ENCODE measurements around the gene AMPD2.

The AMPD2 gene

DNA sequence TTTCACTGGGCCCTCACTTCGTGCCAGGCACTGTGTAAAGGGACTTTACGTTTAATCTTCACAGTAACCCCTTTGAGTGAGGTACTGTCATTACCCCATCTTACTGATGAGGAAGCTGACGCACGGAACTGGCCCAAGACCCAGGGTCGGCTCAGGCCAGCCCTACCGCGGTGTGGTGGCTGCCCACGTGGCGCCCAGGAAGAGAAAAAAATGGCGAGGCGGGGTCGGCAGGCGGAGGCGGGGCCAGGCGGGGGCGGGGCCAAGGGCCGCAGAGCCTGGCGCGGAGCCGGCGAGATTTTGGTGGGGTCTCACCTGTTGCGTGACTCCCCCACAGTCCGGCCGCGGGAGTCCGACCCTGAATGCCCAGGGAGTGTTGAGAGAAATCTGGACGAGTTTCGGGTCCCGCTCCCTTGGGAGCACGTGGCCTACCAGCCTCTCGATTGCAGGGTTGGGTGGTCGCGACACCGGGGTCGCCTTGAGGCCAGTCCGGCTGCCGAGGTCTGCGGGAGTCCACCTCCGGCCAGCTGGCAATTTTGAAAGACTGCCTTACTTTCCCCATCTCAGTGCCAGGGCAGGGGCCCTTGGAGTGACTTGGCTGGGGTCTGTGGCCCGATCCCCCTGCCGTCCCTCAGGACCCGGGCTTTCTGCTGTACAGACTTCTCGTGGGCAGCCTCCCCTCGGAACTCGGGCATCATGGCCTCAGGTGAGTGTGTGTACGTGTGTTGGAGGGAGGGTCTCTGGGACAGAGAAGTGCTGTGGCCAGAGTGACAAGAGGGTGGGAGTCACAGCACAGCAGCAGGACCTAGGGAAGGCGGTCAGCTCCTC, at the start of gene AMPD2, which contains the start of gene GNAT2:
TSS of gene AMPD2 (plus strand) at position 262 of the 825 bp plus-strand sequence. CDS start 1,339 bp downstream, outside the sequence.
TSS of gene GNAT2 (minus strand) at position 41 of the 825 bp plus-strand sequence. CDS start 6,746 bp downstream, outside the sequence.
- H3K4me1 Mint-ChIP-seq (ENCODE audit: low read depth): peaks cover 61% of the 10 kb centered on the region
- H3K27me3 Mint-ChIP-seq: no peaks in the 10 kb centered on the region
- H3K4me3 Mint-ChIP-seq: peak within 1 kb of the TSS; percentile 98
- H3K36me3 Mint-ChIP-seq: no peaks in the 10 kb centered on the region
- no peaks in the 10 kb centered on the region for H3K9me3 Mint-ChIP-seq (ENCODE audit: low read depth)
- peak within 1 kb of the TSS; percentile 98 for H3K27ac Mint-ChIP-seq

DNA sequence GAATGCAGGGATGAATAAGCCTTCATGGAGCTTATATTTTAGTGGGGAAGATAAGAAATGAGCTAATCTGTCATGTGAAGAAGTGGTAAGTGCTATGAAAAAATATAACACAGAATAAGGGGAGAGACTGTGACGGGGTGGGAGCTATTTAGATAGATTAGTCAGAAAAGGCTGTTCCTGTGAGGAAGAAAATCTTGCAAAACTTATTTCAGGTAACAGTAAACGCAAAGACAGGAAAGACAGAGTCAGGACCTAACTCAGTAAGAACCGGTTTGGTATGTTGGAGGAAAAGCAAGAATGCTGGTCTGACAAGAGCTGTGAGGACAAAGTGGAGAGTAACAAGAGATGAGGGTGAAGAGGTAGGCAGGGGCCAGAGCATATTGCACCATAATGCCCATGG, 49.2 kb upstream of the AMPD2 start:
- Mint-ChIP-seq H3K9me3 (ENCODE audit: low read depth) (no peaks in the 10 kb centered on the region), H3K4me3 (no peak overlapping the region)

DNA sequence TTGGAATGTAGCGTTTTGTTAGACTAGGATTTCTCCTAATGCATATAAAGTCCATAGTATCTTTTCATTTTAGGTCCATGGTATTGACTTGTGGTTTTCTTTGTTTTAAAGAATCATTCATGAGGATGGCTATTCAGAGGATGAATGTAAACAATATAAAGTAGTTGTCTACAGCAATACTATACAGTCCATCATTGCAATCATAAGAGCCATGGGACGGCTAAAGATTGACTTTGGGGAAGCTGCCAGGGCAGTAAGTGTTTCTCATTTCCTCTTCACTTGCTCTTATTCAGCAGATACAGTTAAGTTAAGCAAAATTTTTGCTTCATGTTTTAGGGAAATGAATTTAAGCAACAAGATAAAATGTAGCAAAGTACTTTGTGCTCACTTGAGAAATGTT, 45.9 kb upstream of the AMPD2 start:
- H3K36me3 Mint-ChIP-seq: peaks cover 3% of the 10 kb centered on the region
- H3K27me3 Mint-ChIP-seq: no peaks in the 10 kb centered on the region
- H3K27ac Mint-ChIP-seq: no peak overlapping the region
- no peaks in the 10 kb centered on the region for H3K9me3 Mint-ChIP-seq (ENCODE audit: low read depth)
- peaks cover 13% of the 10 kb centered on the region for H3K4me1 Mint-ChIP-seq (ENCODE audit: low read depth)
- no peak overlapping the region for H3K4me3 Mint-ChIP-seq

More for the DNA sequence above, 49.2 kb upstream of the AMPD2 start:
- peaks cover 37% of the 10 kb centered on the region for H3K4me1 Mint-ChIP-seq (ENCODE audit: low read depth)
- H3K36me3 Mint-ChIP-seq: no peaks in the 10 kb centered on the region
- no peaks in the 10 kb centered on the region for H3K27me3 Mint-ChIP-seq
- H3K27ac Mint-ChIP-seq: no peak overlapping the region

DNA sequence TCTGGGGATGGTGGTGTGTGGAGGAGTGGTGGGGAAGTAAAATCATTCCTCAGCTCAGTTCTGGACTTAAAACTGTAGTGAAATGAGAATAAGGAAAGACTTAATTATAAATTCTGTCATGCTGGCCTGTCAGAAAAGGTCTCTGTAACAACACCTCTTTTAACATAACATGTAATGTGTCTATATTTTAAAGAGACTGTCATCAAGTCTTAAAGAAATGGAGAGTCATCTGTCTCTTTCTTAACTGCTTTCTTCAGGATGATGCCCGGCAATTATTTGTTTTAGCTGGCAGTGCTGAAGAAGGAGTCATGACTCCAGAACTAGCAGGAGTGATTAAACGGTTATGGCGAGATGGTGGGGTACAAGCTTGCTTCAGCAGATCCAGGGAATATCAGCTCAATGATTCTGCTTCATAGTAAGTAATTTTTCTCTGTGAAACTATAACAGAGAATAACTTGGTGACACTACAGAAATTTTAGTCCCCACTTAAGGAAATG, 40.6 kb upstream of the AMPD2 start:
- peaks cover 2% of the 10 kb centered on the region for H3K4me1 Mint-ChIP-seq (ENCODE audit: low read depth)
- H3K36me3 Mint-ChIP-seq: peaks cover 11% of the 10 kb centered on the region
- no peaks in the 10 kb centered on the region for H3K9me3 Mint-ChIP-seq (ENCODE audit: low read depth)
- H3K27me3 Mint-ChIP-seq: no peaks in the 10 kb centered on the region
- no peak overlapping the region for H3K4me3 Mint-ChIP-seq
- peak overlapping the region; percentile 70 for H3K27ac Mint-ChIP-seq

DNA sequence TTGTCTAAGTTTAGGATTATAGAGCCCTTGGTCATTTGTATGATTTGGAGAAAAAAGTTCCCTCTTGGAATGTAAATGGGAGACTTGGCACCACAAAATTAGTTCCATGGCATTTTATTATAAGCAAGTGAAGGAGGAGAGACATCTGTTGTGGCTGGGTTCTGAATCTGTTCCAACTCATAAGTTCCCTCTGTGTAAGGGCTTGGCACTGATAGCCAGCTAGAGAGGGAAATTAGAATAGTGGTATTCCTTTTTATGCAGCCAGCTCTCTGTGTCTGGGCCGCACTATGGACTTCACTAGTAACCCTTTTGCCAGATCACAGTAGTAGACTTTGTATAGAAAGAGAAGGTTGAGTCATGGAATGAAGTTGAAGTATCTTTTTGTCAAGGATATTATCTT, 40.1 kb upstream of the AMPD2 start:
- peaks cover 2% of the 10 kb centered on the region for H3K4me1 Mint-ChIP-seq (ENCODE audit: low read depth)
- H3K36me3 Mint-ChIP-seq: peaks cover 11% of the 10 kb centered on the region
- H3K27ac Mint-ChIP-seq: no peak overlapping the region
- no peak overlapping the region for H3K4me3 Mint-ChIP-seq
- H3K9me3 Mint-ChIP-seq (ENCODE audit: low read depth): no peaks in the 10 kb centered on the region
- H3K27me3 Mint-ChIP-seq: no peaks in the 10 kb centered on the region

DNA sequence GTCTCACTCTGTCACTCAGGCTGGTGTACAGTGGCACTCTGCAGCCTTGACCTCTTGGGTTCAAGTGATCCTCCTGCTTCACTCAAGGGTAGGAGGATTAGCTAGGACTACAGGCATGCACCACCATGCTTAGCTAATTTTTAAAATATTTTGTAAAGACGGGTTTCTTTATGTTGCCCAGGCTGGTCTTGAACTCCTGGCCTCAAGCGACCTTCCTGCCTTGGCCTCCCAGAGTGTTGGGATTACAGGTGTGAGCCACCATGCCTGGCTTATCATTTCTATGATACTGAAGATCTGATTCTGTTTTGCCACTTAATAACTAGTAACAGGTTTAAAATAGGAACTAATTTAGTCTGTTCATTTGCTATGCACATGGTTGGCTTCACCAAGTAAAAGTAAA, 37.6 kb upstream of the AMPD2 start:
- Mint-ChIP-seq H3K4me1 (ENCODE audit: low read depth) (peaks cover 2% of the 10 kb centered on the region), H3K36me3 (peaks cover 11% of the 10 kb centered on the region), H3K4me3 (no peak overlapping the region), H3K9me3 (ENCODE audit: low read depth) (no peaks in the 10 kb centered on the region), H3K27me3 (no peaks in the 10 kb centered on the region), H3K27ac (no peak overlapping the region)

DNA sequence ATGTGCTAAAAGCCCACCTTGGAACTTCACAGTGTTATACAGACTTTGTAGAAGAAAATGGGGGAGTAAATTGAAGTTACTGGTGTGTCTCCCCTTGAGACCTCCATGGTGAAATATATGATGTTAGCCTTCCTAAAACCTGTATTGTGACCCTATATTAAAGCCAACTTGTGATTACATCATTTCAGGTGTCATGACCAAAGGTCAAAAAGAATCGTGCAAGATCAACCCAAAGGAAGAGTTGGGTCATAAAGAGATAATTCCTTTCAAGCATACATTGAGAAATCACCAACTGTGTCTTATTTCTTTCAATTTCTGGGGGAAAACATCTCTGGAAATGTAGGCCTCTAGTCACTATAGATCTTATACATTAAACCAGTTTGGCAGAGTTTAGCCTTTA, 34.9 kb upstream of the AMPD2 start:
- Mint-ChIP-seq H3K27ac (peak overlapping the region; percentile 10), H3K36me3 (peaks cover 10% of the 10 kb centered on the region), H3K4me1 (ENCODE audit: low read depth) (no peaks in the 10 kb centered on the region), H3K4me3 (no peak overlapping the region), H3K9me3 (ENCODE audit: low read depth) (no peaks in the 10 kb centered on the region), H3K27me3 (no peaks in the 10 kb centered on the region)

DNA sequence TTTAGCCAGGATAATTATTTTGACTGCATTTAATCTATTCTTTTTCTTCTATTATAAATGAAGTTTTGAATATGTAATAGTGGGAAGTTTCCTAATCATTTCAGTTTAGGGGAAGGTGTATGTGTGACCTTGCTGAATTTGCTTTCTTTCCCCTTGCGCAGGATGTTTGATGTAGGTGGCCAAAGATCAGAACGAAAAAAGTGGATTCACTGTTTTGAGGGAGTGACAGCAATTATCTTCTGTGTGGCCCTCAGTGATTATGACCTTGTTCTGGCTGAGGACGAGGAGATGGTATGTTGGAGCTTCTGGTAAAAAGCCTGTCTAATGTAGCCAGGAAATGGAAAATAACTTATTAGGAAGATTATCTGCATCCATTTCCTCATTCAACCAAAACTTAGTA, 33.6 kb upstream of the AMPD2 start:
- Mint-ChIP-seq H3K4me1 (ENCODE audit: low read depth) (no peaks in the 10 kb centered on the region), H3K36me3 (peaks cover 7% of the 10 kb centered on the region), H3K27me3 (no peaks in the 10 kb centered on the region), H3K4me3 (no peak overlapping the region), H3K27ac (no peak overlapping the region), H3K9me3 (ENCODE audit: low read depth) (no peaks in the 10 kb centered on the region)

DNA sequence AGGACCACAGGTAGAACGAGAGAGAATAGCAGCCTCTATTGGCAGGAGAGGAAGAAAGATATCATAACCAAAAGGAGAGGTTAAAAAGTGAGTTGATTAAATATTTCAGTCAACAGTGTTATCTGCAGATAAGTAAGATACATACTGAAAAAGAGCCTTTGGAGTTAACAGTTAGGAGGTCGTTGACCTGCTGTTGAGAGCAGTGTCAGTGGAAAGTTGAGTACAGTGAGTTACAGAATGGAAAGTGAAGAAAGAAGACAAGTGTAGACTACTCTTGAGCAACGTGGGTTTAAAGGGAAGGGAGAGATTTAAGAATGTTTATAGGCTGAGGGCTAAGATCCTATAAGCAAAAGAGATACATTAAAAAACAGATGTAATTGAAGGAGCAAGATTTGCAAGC, 30.5 kb upstream of the AMPD2 start:
- H3K27ac Mint-ChIP-seq: peak overlapping the region; percentile 28

DNA sequence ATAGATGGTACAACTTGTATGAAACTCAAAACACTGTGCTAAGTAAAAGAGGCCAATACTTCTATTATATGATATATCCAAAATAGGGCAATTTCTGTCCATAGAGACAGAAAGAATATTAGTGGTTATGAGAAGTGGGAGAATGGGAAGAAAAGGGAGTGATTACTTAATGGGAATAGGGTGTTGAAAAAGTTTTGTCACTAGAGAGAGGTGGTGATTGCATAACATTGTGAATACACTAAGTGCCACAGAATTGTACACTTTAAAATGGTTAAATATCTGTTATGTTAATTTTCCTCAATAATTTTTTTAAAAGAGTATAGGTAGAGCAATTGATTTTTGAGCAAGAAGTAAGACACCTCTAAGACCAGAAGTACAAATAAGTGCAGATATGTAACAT, 30.0 kb upstream of the AMPD2 start:
- Mint-ChIP-seq H3K27ac (no peak overlapping the region), H3K9me3 (ENCODE audit: low read depth) (no peaks in the 10 kb centered on the region), H3K4me3 (no peak overlapping the region), H3K4me1 (ENCODE audit: low read depth) (no peaks in the 10 kb centered on the region), H3K36me3 (peaks cover 8% of the 10 kb centered on the region), H3K27me3 (no peaks in the 10 kb centered on the region)

More for the DNA sequence above, 30.5 kb upstream of the AMPD2 start:
- H3K36me3 Mint-ChIP-seq: peaks cover 7% of the 10 kb centered on the region
- no peaks in the 10 kb centered on the region for H3K4me1 Mint-ChIP-seq (ENCODE audit: low read depth)
- no peaks in the 10 kb centered on the region for H3K9me3 Mint-ChIP-seq (ENCODE audit: low read depth)
- no peaks in the 10 kb centered on the region for H3K27me3 Mint-ChIP-seq
- H3K4me3 Mint-ChIP-seq: no peak overlapping the region

DNA sequence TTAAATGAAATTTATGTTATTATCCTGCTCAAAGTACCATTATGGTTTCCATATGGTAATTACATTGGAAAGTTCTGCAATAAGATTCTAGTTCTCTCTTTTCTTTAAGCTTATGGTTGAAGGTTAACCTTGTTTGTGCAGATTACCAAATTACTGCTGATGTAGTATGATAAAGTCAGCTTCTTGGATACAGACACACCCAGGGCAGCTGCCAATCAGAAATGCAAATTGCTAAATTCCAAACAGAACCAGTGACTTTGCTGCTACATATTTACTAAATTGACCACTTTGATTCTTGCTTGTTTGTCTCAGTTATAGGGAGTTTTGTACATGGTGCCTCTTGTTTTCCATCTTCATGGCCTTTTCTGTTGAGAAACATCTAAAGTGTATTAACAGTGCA, 26.7 kb upstream of the AMPD2 start:
- H3K36me3 Mint-ChIP-seq: peaks cover 7% of the 10 kb centered on the region
- no peak overlapping the region for H3K4me3 Mint-ChIP-seq
- no peak overlapping the region for H3K27ac Mint-ChIP-seq
- H3K9me3 Mint-ChIP-seq (ENCODE audit: low read depth): no peaks in the 10 kb centered on the region
- no peaks in the 10 kb centered on the region for H3K4me1 Mint-ChIP-seq (ENCODE audit: low read depth)
- H3K27me3 Mint-ChIP-seq: no peaks in the 10 kb centered on the region

DNA sequence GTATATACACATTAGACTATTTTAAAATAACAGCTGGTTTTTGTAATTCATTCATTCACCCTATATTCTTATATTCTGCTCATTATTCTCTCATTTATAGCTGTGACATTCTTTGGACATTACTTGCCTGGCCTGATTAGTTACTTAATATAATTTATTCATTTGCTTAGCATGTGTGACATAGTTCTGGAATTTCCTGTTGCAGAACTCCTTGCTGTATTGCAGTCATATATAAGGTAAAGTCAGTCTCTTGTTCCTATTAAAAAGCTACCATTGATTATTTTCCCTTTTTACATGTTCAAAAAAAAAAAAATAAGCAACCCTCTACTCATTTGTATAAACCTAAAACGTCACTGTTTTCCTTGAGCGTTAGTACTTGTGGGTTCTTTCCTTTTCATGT, 24.1 kb upstream of the AMPD2 start:
- H3K27ac Mint-ChIP-seq: no peak overlapping the region
- H3K36me3 Mint-ChIP-seq: peaks cover 7% of the 10 kb centered on the region
- H3K9me3 Mint-ChIP-seq (ENCODE audit: low read depth): no peaks in the 10 kb centered on the region
- peaks cover 2% of the 10 kb centered on the region for H3K4me1 Mint-ChIP-seq (ENCODE audit: low read depth)
- no peaks in the 10 kb centered on the region for H3K27me3 Mint-ChIP-seq
- H3K4me3 Mint-ChIP-seq: no peak overlapping the region

DNA sequence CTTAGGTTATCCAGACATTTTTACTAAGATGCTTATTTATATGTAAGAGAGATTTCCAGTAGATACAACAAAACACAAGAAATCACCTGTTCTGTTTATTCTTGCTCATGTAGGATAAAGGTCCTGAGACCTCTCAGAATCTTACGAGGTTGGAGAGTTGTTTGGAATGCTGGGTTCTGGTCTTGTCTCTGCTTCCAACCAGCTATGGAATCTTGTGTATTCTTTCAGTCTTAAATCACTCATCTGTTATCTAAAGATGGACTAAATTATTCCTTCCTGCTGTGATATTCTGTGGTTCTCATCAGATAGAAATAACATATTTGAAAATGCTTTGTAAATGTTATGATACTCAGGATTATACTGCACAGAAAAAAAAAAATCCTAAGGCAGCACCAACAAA, 21.5 kb upstream of the AMPD2 start:
- Mint-ChIP-seq H3K9me3 (ENCODE audit: low read depth) (no peaks in the 10 kb centered on the region), H3K27ac (no peak overlapping the region), H3K36me3 (peaks cover 7% of the 10 kb centered on the region), H3K27me3 (no peaks in the 10 kb centered on the region), H3K4me1 (ENCODE audit: low read depth) (peaks cover 16% of the 10 kb centered on the region), H3K4me3 (no peak overlapping the region)

DNA sequence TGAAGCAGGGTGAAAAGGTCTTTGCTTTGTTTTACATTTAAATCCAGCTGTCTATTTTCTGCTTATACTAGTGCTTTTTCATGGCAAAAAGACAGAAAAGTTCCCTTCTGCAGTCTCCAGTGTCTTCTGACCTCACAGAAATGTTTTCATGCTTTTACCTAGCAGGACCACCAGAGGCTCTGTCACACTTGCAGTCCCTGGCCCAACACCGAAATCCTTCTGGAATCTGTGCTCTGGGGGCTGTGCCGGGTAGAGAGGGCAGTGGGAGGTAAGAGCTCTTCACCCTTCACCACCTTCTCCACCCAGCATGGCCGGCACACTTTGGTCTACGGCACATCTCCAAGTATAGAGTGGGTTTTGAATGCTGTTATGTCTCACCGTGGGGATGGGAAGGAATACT, 21.0 kb upstream of the AMPD2 start:
- H3K4me1 Mint-ChIP-seq (ENCODE audit: low read depth): peaks cover 21% of the 10 kb centered on the region
- H3K27ac Mint-ChIP-seq: no peak overlapping the region
- peaks cover 5% of the 10 kb centered on the region for H3K36me3 Mint-ChIP-seq
- H3K9me3 Mint-ChIP-seq (ENCODE audit: low read depth): no peaks in the 10 kb centered on the region
- H3K27me3 Mint-ChIP-seq: no peaks in the 10 kb centered on the region
- no peak overlapping the region for H3K4me3 Mint-ChIP-seq

DNA sequence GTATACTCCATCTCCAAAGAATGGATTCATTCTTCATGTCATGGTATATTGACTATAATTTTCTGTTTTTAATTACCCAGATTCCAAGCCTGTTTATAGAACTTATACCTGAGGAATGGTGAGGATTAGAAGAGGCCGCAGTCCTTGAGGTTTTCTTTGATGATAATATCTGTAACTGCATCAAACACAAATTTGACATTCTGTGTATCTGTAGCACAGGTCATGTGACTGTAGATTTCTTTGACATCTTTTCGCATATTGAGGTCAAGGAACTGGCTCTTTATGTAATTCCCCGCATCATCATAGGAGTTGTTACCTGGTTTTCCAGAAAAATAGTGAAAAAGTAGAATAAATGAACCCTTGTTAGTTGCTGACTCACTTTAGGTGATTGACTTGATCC, 16.4 kb upstream of the AMPD2 start:
- no peak overlapping the region for H3K4me3 Mint-ChIP-seq
- no peaks in the 10 kb centered on the region for H3K36me3 Mint-ChIP-seq
- no peaks in the 10 kb centered on the region for H3K9me3 Mint-ChIP-seq (ENCODE audit: low read depth)
- no peak overlapping the region for H3K27ac Mint-ChIP-seq
- H3K27me3 Mint-ChIP-seq: no peaks in the 10 kb centered on the region
- H3K4me1 Mint-ChIP-seq (ENCODE audit: low read depth): peaks cover 23% of the 10 kb centered on the region

DNA sequence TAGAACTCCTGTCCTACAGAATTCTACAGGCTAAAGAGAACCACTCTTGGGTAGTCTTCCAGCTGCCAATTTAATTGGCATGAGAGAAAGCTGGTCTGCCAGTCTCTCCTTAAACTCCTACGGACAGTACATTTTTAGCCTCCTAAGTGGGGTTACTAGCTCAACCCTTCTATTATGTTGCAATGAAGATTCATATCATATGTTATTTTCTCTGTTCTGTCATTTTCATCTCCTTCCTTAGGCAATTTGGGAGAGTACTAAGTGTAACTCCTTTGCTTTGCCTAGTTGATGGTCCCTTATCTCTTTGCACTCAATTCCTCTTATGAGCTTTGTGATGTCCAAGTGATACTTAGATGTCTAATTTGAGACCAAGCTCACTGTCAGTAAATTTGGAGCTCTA, 14.3 kb upstream of the AMPD2 start:
- peaks cover 21% of the 10 kb centered on the region for H3K4me1 Mint-ChIP-seq (ENCODE audit: low read depth)
- H3K27ac Mint-ChIP-seq: no peak overlapping the region
- H3K27me3 Mint-ChIP-seq: no peaks in the 10 kb centered on the region
- H3K36me3 Mint-ChIP-seq: no peaks in the 10 kb centered on the region
- no peaks in the 10 kb centered on the region for H3K9me3 Mint-ChIP-seq (ENCODE audit: low read depth)
- H3K4me3 Mint-ChIP-seq: no peak overlapping the region
